Myocyte (in vitro differentiated cells): ENCODE measurements around the gene WWTR1. TPM values are rescaled to one million over a fixed set of nuclear protein-coding genes. Genes with fewer than 3 reads are reported as not detected.
A peak's percentile ranks its signal among the peaks of the same experiment; 100 is the strongest.

ENCODE experiments used
- DNase-seq: peaks from one replicate; pipeline ENCODE4 v3.0.0-alpha.2; 2012; ENCODE audit warnings: low read depth
- total RNA-seq: library from RNA; depleted of rRNA; stranded (reverse); fragments of >200 nt; gene quantifications from 2 replicates; pipeline ENCODE4 v1.2.3, GENCODE V29; 2014

Gene WWTR1
- total RNA-seq, 1 donor from 2014 or later = 259 TPM

DNA sequence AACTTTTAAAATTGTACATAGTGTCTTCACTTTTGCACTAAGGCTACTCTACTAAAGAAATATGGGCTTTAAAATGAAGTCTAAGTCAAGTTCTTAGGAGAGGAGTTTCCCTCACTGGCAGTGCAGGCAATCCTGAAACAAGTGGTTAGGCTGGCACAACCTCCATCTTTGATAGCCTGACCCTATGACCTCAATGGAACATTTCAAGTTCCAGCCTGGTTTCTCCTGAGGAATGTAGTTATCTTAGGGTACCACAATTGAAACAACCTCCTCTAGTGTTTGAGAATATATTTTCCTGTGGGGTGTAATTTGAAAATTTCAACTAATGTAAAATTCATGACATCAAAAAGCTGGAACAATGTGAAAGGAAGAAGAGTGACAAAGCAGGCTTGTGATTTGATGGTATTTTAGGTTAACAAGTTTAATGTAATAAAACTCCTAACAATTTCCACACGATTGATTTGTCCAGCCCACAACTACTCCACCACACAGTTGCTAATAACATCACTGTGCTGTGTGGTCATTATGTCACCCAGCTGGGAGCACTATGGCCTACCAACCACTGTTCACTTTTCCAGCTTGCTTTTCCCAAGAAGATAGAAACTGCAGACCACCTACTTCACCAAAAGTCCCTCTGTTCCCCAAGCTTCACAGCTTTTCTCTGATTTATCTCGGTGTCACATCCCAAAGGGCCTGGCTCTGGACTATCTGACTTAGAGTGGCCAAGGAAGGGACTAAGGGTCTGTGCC is 1.8 kb downstream of the WWTR1 start:
- peak; percentile 72 for DNase-seq

GRCh38 chr3:149654188-149654601 is 3.6 kb downstream of the WWTR1 start:
- peak; percentile 70 for DNase-seq

DNA sequence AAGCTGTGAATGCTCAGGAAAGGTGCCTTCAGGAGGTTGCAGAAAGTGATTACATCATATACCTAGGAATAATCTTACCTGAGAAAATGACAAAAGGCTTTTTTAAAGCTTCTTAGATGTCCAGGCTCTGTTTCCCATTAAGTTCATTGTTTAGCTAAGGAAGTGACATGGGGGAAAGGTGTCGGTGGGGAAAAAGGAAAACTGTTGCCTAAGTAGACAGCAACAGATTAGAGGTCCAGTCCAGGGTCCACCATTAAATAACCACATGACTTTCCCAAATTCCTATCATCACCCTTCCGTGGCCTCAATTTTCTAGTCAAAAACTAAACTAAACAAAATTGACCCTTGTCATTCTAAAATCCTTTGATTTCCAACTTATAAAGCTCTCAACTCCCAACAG is 4.3 kb downstream of the WWTR1 start:
- no peak for DNase-seq

- no peak for DNase-seq
Measured at GRCh38 chr3:149653136-149653535, 4.7 kb downstream of the WWTR1 start.

- DNase-seq = no peak
Measured at GRCh38 chr3:149650828-149651227, 7.0 kb downstream of the WWTR1 start.

DNA sequence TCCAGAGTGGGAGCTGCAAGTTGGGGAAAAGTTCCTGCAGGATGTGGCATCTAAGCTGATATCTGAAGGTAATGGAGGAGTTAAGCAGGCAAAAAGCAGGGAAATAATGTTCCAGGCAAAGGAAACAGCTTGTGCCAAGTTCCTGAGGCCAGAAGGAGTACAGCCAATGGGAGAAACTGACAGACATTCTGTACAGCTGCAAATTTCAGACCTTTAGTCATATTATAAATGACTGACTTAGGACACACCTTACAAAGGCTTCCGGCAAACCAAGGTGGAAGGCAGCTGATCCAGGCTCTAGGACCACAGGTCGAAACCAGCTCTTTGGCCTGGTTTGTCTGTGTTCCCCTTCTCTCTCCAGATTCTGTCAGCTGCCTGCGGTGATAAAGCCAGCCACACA is 9.3 kb downstream of the WWTR1 start:
- no peak for DNase-seq

GRCh38 chr3:149647812-149648211 is 10.0 kb downstream of the WWTR1 start:
- DNase-seq = no peak

DNA sequence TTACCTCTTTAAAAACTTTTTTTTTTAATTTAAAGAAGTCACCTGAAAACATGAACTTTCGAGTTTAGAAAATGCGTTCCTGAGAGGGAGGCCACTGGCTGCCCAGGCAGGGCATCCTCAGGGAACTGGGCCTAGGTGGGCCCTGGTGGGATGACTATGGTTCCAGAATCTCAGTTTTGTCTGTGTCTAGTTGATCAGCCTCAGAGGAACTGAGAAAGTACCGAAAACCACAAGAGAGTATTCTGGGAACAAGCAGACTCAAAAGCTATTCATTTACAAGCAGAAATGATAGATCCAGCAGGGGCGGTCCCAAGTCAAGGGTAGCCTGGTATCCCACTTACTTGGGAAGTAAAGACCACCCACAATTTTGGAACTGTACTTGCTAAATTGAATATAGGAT is 10.5 kb downstream of the WWTR1 start:
- DNase-seq = no peak

GRCh38 chr3:149646181-149646766 is 11.6 kb downstream of the WWTR1 start:
- no peak for DNase-seq

- no peak for DNase-seq
Measured at GRCh38 chr3:149643963-149644362, 13.9 kb downstream of the WWTR1 start.

DNA sequence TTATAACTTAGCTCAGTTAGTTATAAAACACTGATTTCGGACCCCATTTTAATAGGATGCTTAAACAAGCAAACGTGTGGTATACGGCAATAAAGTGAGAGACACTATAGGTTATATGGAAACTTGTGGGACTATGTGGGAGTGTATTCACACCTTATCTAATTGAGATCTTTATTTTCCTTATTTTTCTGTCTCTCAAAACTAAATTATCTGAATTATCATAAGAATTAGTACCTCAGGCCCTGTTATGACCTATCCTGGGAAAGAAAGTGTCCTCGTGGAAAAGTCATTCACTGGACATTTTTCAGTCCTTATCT is 14.4 kb downstream of the WWTR1 start:
- no peak for DNase-seq

DNA sequence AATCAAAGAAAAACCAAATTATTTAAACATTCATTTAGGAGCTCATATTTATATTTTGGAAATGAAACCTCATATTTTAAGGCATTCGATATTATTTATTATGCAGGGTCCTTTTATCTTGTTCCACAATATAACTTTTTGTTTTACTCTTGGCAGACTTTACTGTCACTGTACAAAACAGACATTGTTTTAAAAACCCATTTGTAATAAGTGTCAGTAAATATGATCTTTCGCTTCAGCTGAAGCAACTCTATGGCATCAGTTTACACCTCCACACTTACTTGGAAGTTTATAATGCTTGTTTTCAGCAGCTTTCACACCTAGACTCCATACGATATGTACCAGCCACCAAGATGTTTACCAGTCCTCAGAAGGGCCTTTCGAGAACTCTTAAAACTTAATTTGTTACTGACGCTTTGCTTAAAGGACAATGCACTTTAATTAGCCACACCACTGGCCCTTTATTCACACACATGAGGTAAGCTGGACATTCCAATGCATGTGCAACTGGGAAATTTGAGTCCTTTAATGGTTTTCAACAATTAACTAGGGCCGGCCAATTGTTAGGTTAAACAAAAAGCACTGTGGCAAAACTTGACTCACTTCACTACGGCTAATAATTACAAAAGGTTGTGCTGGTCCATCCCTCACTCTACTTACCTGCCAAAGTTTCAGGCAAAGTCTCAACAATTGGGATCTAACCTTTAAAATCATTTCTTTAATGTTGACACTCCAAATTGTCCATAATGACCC is 16.7 kb downstream of the WWTR1 start:
- DNase-seq = no peak

- no peak for DNase-seq
Measured at GRCh38 chr3:149639093-149639486, 18.7 kb downstream of the WWTR1 start.

- peak; percentile 53 for DNase-seq
Measured at GRCh38 chr3:149638228-149639092, 19.4 kb downstream of the WWTR1 start.

- DNase-seq = no peak
Measured at GRCh38 chr3:149635396-149635795, 22.4 kb downstream of the WWTR1 start.

DNA sequence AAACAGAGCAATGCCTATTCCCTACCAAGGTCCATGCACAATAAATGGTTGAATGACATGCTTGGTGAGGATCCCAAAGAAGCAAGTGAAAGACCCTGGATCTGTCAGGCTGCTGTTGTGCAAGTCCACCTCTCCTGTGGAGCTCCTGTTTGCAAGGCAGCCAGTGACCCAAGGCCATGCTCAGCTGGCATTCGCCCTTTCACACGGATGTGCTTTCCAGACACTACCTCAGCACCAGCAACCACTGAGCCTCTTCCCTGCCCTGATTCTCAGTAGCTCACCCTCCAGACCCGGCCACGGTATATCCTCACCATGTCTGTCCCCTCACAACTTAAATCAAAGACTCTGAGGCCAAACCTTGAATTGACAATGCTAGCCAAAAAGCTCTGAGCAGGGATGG is 23.3 kb downstream of the WWTR1 start:
- DNase-seq = no peak

- DNase-seq = no peak
Measured at GRCh38 chr3:149634072-149634471, 23.8 kb downstream of the WWTR1 start.

GRCh38 chr3:149632225-149632624 is 25.6 kb downstream of the WWTR1 start:
- DNase-seq = no peak

- no peak for DNase-seq
Measured at GRCh38 chr3:149630806-149631205, 27.0 kb downstream of the WWTR1 start.

DNA sequence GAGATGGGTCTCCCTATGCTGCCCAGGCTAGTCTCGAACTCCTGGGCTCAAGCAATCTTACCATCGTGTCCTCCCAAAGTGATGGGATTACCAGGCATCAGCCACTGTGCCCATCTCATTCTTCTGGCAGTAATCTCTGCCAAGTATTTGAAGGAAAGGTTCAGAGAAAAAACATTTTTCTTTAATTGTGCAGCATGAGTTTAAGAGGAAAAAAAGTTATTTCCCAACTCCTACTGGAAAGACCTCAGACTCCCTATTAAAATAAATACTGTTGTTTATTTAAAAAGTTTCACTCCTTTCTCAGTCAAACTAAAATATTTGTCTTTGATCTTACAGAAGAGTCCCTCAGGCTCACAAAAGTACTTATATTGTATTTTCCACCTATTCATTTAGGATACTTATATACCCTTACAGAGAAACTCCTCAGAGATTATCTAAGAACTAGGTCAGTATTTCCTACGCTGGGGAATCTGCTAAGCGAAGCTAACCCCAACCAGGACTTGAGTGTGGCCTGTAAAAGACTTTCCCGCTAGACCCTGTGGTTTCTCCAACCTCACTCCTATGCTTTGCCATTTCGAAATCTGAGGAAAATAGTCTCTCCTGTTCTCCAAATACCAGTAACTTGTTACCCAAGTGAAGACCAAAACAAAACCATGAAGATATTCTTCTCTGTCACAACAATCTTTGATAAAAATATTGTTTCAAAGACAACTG is 28.7 kb downstream of the WWTR1 start:
- no peak for DNase-seq

GRCh38 chr3:149626671-149627070 is 31.2 kb downstream of the WWTR1 start:
- DNase-seq = no peak
